IPS-20b (cell line): ENCODE data around the gene CYP21A2.
"Not testable (repeated sequence)": the region's sequence is repeated elsewhere in the genome, so short reads cannot be mapped to it uniquely, and the experiment has no call there.

Experiments used
- H3K27ac ChIP-seq: one replicate; pipeline ENCODE4 v1.5.1; 2013; ENCODE audit warnings: low read length
- H3K27me3 ChIP-seq: 2 replicates; pipeline ENCODE4 v1.6.1; 2013; ENCODE audit warnings: mild to moderate bottlenecking, low read length, inconsistent platforms; ENCODE audit not compliant: insufficient read depth
- H3K36me3 ChIP-seq: 2 replicates; pipeline ENCODE4 v1.6.1; 2013; ENCODE audit warnings: low read depth, mild to moderate bottlenecking, inconsistent platforms, low read length, moderate library complexity; ENCODE audit not compliant: insufficient read depth
- H3K4me1 ChIP-seq: 2 replicates; pipeline ENCODE4 v1.6.1; 2013; ENCODE audit warnings: mild to moderate bottlenecking, control low read depth, inconsistent platforms, low read length, moderate library complexity; ENCODE audit not compliant: insufficient read depth
- H3K4me3 ChIP-seq: 2 replicates; pipeline ENCODE4 v1.5.1; 2013; ENCODE audit warnings: mild to moderate bottlenecking, low read length, inconsistent platforms
- H3K9ac ChIP-seq: 2 replicates; pipeline ENCODE4 v1.6.1; 2013; ENCODE audit warnings: low read depth, mild to moderate bottlenecking, inconsistent platforms, low read length, moderate library complexity
- H3K9me3 ChIP-seq: 2 replicates; pipeline ENCODE4 v1.6.1; 2013; ENCODE audit warnings: mild to moderate bottlenecking, low read depth, low read length, inconsistent platforms; ENCODE audit not compliant: insufficient read depth

CYP21A2 gene

DNA sequence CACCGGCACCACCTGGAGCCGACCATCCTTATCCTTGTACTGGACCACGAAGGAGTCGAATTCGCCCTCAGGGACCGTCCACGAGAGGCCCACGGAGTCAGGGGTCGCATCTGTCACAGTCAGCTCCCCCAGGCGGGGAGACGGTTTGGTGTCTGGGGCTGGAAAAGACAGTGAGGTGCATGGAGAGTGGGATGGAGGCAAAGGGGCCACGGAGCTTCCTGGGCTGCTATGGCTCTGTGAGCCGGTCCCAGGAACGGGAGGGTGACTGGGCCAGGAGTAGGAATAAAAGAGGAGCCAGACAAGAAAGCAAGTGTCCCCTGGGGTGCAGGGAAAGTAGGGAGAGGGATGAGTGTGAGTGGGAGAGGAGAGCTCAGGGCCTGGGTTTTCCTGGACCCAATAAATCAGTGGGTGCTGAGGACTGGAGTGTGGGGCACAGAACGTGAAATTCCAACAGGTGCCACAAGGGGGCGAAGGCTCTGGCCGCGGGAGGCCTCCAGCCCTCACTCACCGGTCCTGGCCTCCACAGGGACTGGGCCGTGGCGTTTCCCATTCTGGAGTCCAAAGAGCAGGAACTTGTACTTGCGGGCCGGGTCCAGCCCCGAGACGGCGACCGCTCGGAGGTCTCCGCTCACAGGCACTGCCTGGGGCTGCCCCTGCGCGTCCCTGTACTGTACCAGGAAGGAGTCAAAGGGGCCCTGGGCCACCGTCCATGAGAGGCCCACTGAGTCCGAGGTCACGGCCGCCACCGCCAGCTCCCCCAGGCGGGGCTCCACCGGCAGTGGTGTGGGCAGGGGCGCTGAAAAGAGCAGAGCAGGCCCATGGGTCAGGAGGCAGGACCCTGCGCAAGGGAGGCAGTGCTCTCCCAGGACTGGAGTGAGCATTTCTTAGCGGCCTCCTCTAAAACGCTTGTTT lies 9.9 kb downstream of the CYP21A2 start:
- H3K36me3 ChIP-seq = no peaks in the 10 kb centered on the region
- H3K27me3 ChIP-seq = no peaks in the 10 kb centered on the region; the same call in none of the 2 replicates
- no peaks in the 10 kb centered on the region; the same call in 1 of the 2 replicates for H3K4me1 ChIP-seq
- H3K4me3 ChIP-seq = no peak overlapping the region
- H3K9ac ChIP-seq = no peak overlapping the region
- no peak overlapping the region for H3K27ac ChIP-seq
- H3K9me3 ChIP-seq = no peaks in the 10 kb centered on the region

DNA sequence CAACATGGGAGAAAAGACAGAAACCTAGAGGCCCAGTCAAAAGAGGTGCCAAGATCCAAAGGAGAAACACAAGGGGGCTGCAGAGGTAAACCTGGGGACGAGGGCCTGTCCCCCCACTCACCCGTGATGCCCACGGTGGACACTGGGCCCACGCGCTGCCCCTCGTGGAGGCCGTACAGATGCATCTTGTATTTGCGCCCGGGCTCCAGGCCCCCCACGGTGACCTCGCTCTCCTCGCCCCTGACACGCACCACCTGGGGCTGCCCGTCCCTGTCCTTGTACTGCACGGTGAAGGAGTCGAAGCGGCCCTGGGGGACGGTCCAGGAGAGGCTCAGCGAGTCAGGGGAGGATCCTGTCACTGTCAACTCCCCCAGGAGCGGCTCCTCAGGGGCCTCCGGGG lies 10.9 kb downstream of the CYP21A2 start:
- H3K4me1 ChIP-seq, H3K4me3 ChIP-seq, H3K9me3 ChIP-seq, H3K27ac ChIP-seq, H3K9ac ChIP-seq, H3K36me3 ChIP-seq, H3K27me3 ChIP-seq: not testable (repeated sequence)

GRCh38 chr6:32049736-32050135 lies 11.5 kb downstream of the CYP21A2 start:
- H3K27ac ChIP-seq, H3K4me1 ChIP-seq, H3K4me3 ChIP-seq, H3K9me3 ChIP-seq, H3K36me3 ChIP-seq, H3K9ac ChIP-seq, H3K27me3 ChIP-seq: not testable (repeated sequence)

DNA sequence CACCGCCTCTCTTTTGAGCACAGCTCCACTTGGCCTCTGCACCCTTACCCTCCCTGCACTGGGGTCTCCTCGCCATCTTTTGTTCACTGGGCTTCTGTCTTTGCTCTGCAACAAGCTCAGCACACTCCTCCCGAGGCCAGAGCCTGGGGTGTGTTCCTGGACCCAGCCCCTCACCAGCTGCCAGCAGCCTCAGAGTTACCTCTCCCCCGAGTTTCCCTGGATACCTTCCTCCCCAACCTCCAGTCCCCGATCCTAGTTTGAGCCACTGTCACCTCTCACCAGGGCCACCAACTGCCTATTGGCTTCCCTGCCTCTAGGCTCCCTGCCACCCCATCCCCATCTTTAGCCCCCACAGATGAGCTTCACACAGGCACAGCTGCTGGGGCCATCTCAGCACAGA lies 12.3 kb downstream of the CYP21A2 start:
- H3K27ac ChIP-seq = no peak overlapping the region
- H3K9ac ChIP-seq = no peak overlapping the region
- no peaks in the 10 kb centered on the region for H3K9me3 ChIP-seq
- H3K4me1 ChIP-seq = no peaks in the 10 kb centered on the region; the same call in 1 of the 2 replicates
- no peaks in the 10 kb centered on the region; the same call in none of the 2 replicates for H3K27me3 ChIP-seq
- H3K36me3 ChIP-seq = no peaks in the 10 kb centered on the region
- H3K4me3 ChIP-seq = no peak overlapping the region

DNA sequence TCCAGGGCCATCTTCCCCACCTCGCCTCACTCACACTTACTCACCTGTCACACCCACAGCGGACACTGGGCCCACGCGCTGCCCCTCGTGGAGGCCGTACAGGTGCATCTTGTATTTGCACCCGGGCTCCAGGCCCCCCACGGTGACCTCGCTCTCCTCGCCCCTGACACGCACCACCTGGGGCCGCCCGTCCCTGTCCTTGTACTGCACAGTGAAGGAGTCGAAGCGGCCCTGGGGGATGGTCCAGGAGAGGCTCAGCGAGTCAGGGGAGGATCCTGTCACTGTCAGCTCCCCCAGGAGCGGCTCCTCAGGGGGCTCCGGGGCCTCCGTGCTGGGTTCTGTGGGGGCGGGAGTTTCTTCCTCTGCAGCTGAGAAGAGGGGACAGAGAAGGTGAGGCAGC lies 14.4 kb downstream of the CYP21A2 start:
- not testable (repeated sequence) for H3K4me3 ChIP-seq, H3K9me3 ChIP-seq, H3K27ac ChIP-seq, H3K36me3 ChIP-seq, H3K9ac ChIP-seq, H3K27me3 ChIP-seq, H3K4me1 ChIP-seq

- H3K9me3 ChIP-seq, H3K36me3 ChIP-seq, H3K27ac ChIP-seq, H3K27me3 ChIP-seq, H3K4me3 ChIP-seq, H3K9ac ChIP-seq, H3K4me1 ChIP-seq: not testable (repeated sequence)
Measured at GRCh38 chr6:32053314-32053713, 15.1 kb downstream of the CYP21A2 start.

- H3K9me3 ChIP-seq, H3K4me1 ChIP-seq, H3K27ac ChIP-seq, H3K4me3 ChIP-seq, H3K9ac ChIP-seq, H3K27me3 ChIP-seq, H3K36me3 ChIP-seq: not testable (repeated sequence)
Measured at GRCh38 chr6:32055756-32056155, 17.5 kb downstream of the CYP21A2 start.

GRCh38 chr6:32056254-32056653 lies 18.0 kb downstream of the CYP21A2 start:
- no peaks in the 10 kb centered on the region for H3K9me3 ChIP-seq
- no peaks in the 10 kb centered on the region for H3K4me1 ChIP-seq
- no peaks in the 10 kb centered on the region for H3K27me3 ChIP-seq
- H3K36me3 ChIP-seq = no peaks in the 10 kb centered on the region
- no peak overlapping the region for H3K27ac ChIP-seq
- H3K4me3 ChIP-seq = no peak overlapping the region
- H3K9ac ChIP-seq = no peak overlapping the region

GRCh38 chr6:32057966-32058365 lies 19.8 kb downstream of the CYP21A2 start:
- no peaks in the 10 kb centered on the region for H3K9me3 ChIP-seq
- no peak overlapping the region for H3K9ac ChIP-seq
- no peak overlapping the region for H3K27ac ChIP-seq
- H3K27me3 ChIP-seq = no peaks in the 10 kb centered on the region
- H3K4me3 ChIP-seq = no peak overlapping the region
- no peaks in the 10 kb centered on the region for H3K36me3 ChIP-seq
- no peaks in the 10 kb centered on the region for H3K4me1 ChIP-seq

DNA sequence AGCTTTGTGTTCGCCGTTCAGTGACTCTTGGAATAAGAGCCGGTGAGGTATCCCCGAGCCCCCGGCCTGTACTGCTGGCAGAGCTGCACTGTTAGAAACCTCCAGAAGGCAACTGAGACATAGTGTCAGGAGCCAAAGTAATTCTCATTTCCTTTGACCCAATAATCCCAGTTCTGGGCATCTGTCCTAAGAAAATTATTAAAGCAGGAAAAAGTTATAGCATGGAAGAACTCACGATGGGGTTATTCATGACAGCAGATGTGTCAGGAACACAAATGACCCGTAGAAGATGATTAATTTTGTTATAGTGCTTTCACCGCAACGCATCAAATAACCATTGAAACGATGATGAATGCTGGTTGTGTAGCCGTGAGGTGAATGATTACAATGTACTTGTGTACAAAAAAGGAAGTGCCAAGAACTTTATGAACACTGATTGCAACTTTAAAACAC lies 20.3 kb downstream of the CYP21A2 start:
- H3K4me1 ChIP-seq = no peaks in the 10 kb centered on the region
- H3K4me3 ChIP-seq = no peak overlapping the region
- H3K36me3 ChIP-seq = no peaks in the 10 kb centered on the region
- no peaks in the 10 kb centered on the region for H3K9me3 ChIP-seq
- no peaks in the 10 kb centered on the region for H3K27me3 ChIP-seq
- H3K27ac ChIP-seq = no peak overlapping the region
- no peak overlapping the region for H3K9ac ChIP-seq

DNA sequence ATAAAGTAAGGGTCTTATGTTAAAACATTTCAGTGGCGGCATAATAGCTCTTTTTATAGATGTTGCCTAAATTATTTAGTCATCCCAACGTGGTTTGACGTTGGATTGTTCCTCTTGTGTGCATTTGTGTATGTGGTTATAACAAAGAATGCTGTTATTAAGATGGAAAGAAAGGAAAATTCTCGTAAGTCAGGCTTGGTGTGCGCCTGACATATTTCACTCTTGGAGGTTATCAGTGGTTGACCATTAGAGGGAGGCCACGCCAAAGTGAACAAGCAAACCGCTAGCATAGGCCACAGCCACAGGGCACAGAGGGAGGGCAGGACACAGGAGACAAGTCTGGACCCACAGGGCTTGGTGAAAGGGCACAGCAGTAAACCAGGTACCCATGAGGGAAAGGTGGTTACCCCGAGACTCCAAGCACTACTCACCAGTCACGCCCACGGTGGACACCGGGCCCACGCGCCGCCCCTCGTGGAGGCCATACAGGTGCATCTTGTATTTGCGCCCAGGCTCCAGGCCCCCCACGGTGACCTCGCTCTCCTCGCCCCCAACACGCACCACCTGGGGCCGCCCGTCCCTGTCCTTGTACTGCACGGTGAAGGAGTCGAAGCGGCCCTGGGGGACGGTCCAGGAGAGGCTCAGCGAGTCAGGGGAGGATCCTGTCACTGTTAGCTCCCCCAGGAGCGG lies 22.9 kb downstream of the CYP21A2 start:
- Histone ChIP-seq H3K9me3 (no peaks in the 10 kb centered on the region), H3K27me3 (no peaks in the 10 kb centered on the region), H3K27ac (no peak overlapping the region), H3K36me3 (no peaks in the 10 kb centered on the region), H3K4me1 (no peaks in the 10 kb centered on the region), H3K9ac (no peak overlapping the region), H3K4me3 (no peak overlapping the region)

- no peaks in the 10 kb centered on the region for H3K4me1 ChIP-seq
- H3K27ac ChIP-seq = no peak overlapping the region
- H3K9ac ChIP-seq = no peak overlapping the region
- H3K27me3 ChIP-seq = no peaks in the 10 kb centered on the region
- no peaks in the 10 kb centered on the region for H3K36me3 ChIP-seq
- no peak overlapping the region for H3K4me3 ChIP-seq
- no peaks in the 10 kb centered on the region for H3K9me3 ChIP-seq
Measured at GRCh38 chr6:32064706-32065105, 26.5 kb downstream of the CYP21A2 start.
